Camera-type eye (tissue), 1 donor: Measurements from ENCODE around the gene DPEP2NB. TPM values are rescaled to one million over a fixed set of nuclear protein-coding genes. Genes with fewer than 3 reads are reported as not detected.

Source experiments
- total RNA-seq: library from RNA; depleted of rRNA; stranded (reverse); fragments of >200 nt; gene quantifications from one replicate; pipeline ENCODE4 v1.2.3, GENCODE V29; 2014

The DPEP2NB gene
- not detected for total RNA-seq

DNA sequence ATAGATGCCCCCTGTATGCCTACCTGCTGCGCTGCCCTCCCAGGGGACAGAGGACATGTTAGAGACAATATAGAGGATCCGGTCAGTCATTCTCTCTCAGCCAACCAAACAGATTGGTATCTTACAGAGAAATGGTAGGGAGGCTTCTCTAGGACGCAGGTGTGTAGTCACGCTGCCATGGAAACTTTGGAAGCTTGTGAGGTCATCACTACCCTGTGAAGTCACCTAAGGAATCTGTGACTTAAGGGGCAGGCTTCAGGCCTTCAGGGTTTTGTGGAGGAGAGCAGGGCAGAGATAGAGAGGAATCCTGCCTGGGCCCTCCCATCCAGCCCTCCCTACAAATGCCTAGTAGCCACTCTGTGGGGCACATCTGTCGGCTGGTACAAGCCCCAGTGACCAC lies at the start of gene DPEP2NB:
DPEP2NB (minus strand) TSS at position 231 of the 400 bp plus-strand sequence; CDS start at position 90, 141 bp downstream.

DNA sequence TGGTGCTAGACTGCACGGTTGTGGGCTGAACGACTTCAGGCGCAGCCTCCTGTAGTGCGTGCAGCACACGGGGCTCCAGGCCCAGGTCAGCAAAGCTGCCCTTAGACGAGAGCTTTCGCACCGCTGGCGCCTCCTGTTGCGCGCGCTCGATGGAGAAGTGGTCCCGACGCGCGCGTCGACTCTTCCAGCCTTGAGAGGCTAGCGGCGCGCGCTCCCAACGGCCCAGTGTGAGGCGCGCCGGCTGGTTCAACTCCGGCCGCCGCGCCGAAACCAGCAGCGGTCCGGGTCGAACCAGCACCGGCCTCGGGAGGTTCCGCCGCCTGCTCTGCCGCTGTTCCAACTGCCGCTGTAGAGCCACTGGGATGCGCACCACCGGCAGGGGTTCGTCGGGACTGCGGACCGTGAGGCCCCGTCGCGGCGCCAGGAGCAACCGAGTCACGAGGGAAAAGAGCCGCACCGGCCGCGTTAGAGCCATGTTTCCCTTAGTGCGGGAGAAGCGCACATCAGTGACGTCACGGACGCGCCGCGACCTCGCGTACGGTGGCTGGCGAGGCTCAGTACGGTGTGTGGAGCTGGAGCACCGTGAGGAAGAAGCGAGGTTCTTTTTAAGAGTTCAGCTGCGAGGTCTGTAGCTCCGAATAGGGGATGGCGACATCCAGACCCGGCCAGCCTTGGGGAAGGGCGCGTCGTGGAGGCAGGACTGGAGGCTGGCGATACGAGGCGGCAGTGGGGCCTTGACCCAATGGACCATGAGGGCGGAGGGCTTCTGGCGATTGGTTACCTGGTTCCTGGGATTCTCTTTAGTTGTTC lies 7.2 kb upstream of the DPEP2NB start, which contains the start of the genes DDX28 and DUS2:
DDX28 (minus strand) TSS at position 505 of the 810 bp plus-strand sequence; CDS start at position 475, 30 bp downstream.
DUS2 (plus strand) TSS at position 557 of the 810 bp plus-strand sequence. CDS start 14,740 bp downstream, outside the sequence.

GRCh38 chr16:67998779-67999688 lies 16.7 kb downstream of the DPEP2NB start, which contains the start of gene DPEP2:
TSS of gene DPEP2 (minus strand) at chr16:67999484. CDS start at chr16:67993212, 6,272 bp downstream.

DNA sequence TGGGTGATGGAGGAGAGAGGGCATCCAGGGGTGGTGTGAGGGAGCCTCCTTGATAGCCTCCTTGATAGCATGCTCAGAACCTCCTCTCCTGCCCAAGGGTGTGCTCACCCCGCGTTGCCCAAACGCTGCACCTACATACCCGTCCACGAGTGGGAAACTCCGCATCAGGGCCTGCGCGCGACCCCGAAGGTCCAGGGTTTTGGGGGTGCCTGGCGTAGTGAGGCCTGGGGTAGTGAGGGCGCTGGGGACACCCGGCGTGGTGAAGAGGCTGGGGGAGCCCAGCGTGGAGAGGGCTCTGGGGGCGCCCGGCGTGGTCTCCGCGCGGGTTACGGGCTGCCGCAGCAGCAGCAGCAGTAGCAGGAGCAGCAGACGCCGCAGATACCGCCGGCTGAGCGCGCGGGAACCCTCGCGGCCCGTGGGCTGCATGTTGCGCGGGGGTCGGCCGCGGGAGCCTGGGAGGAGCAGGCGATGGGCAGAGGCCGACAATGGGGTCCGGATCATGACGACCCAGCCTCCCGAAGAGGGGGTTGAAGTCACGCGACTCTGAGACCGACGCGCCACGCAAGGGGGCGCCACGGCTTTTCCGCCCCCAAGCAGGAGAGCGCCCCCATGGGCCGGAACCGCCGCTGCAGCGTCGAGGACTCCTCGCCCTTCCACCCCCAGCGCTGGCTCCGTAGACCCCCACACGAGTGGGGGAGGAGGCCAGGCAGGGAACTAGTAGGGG lies 35.6 kb downstream of the DPEP2NB start, which contains the start of gene DPEP3:
DPEP3 (minus strand) TSS at position 545 of the 724 bp plus-strand sequence; CDS start at position 426, 119 bp downstream.

DNA sequence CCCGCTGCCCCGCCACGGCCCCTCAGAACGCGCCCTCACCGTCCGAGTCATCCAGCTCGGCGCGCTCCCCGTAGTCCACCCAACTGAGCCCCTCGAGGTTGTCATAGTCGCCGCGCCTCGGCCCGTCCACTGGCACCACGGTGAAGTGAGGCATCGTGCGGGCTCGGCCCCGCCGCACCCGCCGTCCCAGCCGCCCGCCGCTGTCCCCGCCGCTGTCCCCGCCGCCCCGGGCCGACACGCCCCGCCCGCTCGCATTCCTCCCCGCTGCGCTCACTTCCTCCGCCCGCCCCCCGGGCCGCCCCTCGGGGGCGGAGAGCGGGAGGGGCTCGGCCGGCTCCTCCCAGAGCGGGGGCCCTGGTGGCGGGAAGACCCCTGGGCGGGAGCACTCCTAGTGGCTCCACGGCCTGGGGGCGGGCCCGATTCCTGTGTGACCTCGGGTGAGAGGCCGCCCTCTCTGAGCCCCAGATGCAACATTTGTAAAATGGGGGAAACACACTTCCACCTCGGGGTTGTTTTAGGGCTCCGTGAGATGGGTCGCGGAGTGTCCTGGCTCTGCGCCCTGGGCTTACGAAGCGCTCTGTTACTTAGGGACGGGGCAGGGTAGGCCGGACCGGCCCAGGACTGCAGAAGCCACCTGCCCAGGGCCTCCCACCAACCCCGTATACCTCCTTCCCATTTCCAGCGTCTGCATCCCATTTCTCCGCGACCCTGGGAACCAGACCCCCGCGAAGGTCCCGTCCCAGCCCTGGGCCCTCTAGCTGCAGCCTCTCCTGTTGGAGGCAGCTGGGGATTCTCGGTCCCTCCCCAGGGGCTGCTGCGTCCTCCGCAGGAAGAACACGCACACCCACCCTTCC lies 47.1 kb downstream of the DPEP2NB start, which contains the start of gene SLC12A4:
SLC12A4 (minus strand) TSS at position 238 of the 854 bp plus-strand sequence; CDS start at position 154, 84 bp downstream.

Other genes with a start within 250 kb of the DPEP2NB start
- gene RANBP10, start 209.4 kb downstream of the DPEP2NB start, total RNA-seq, result 13.3 TPM
- gene TSNAXIP1, start 209.0 kb downstream of the DPEP2NB start, total RNA-seq, result 5.2 TPM
- 42.2 TPM for gene THAP11, start 173.6 kb downstream of the DPEP2NB start, total RNA-seq
- gene NUTF2, start 169.0 kb downstream of the DPEP2NB start, total RNA-seq, result 58.2 TPM
- 46.1 TPM for gene CENPT, start 168.2 kb downstream of the DPEP2NB start, total RNA-seq
- gene EDC4, start 142.9 kb downstream of the DPEP2NB start, total RNA-seq, result 72.0 TPM
- gene NRN1L, start 131.0 kb downstream of the DPEP2NB start, total RNA-seq, result 5.0 TPM
- gene PSKH1, start 122.7 kb downstream of the DPEP2NB start, total RNA-seq, result 20.0 TPM
- 1.5 TPM for gene CTRL, start 84.0 kb downstream of the DPEP2NB start, total RNA-seq
- gene PSMB10, start 79.1 kb downstream of the DPEP2NB start, total RNA-seq, result 10.1 TPM
- gene LCAT, start 71.8 kb downstream of the DPEP2NB start, total RNA-seq, result 30.3 TPM
- 75.7 TPM for gene SLC12A4, start 47.3 kb downstream of the DPEP2NB start, total RNA-seq
- gene DPEP3, start 35.4 kb downstream of the DPEP2NB start, total RNA-seq, result not detected
- gene DPEP2, start 16.4 kb downstream of the DPEP2NB start, total RNA-seq, result 1.3 TPM
- 11.8 TPM for gene DDX28, start 7.3 kb upstream of the DPEP2NB start, total RNA-seq
- 14.9 TPM for gene DUS2, start 7.4 kb upstream of the DPEP2NB start, total RNA-seq
- 44.5 TPM for gene NFATC3, start 69.5 kb upstream of the DPEP2NB start, total RNA-seq
- gene ESRP2, start 220.2 kb upstream of the DPEP2NB start, total RNA-seq, result 4.6 TPM
- 18.0 TPM for gene PLA2G15, start 229.5 kb upstream of the DPEP2NB start, total RNA-seq
- 36.8 TPM for gene SLC7A6, start 248.6 kb upstream of the DPEP2NB start, total RNA-seq